ENCODE data around the gene HIF1A. TPM values are rescaled to one million over a fixed set of nuclear protein-coding genes. Genes with fewer than 3 reads are reported as not detected.

The HIF1A gene
- total RNA-seq, 4 donors from 2014 or later: 52.1 to 160 (median 71.1) TPM

DNA sequence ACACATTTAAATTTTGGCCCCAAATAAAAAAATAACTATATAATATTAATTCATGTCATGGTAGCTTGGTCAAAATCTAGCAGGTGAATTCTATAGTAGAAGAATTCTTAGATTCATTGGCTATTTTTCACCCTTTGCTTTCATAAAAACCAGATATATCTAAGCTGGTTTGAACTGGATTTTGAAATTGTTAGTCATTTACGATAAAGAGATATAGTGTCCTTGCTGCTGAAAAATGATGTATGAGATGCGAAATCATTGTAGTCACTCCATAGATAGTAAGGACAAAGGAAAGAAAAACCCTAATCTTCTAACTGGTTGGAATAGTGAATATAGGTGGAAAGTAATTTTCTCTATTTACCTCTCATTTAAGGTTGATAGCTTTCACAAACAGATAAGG is 12.2 kb upstream of the HIF1A start:
- no peaks in the 10 kb centered on the region for H3K4me1 ChIP-seq
- no peaks in the 10 kb centered on the region for H3K36me3 ChIP-seq
- no peaks in the 10 kb centered on the region for H3K27me3 ChIP-seq
- H3K4me3 ChIP-seq: no peak overlapping the region
- no peak for DNase-seq
- no peak overlapping the region for H3K27ac ChIP-seq
- TF ChIP-seq, protein P1, sequence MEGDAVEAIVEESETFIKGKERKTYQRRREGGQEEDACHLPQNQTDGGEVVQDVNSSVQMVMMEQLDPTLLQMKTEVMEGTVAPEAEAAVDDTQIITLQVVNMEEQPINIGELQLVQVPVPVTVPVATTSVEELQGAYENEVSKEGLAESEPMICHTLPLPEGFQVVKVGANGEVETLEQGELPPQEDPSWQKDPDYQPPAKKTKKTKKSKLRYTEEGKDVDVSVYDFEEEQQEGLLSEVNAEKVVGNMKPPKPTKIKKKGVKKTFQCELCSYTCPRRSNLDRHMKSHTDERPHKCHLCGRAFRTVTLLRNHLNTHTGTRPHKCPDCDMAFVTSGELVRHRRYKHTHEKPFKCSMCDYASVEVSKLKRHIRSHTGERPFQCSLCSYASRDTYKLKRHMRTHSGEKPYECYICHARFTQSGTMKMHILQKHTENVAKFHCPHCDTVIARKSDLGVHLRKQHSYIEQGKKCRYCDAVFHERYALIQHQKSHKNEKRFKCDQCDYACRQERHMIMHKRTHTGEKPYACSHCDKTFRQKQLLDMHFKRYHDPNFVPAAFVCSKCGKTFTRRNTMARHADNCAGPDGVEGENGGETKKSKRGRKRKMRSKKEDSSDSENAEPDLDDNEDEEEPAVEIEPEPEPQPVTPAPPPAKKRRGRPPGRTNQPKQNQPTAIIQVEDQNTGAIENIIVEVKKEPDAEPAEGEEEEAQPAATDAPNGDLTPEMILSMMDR (IDR thresholded peaks at IDR 0.05): no peak
- no peak for TF ChIP-seq POLR2A (IDR thresholded peaks at IDR 0.05)
- H3K9me3 ChIP-seq: no peaks in the 10 kb centered on the region

DNA sequence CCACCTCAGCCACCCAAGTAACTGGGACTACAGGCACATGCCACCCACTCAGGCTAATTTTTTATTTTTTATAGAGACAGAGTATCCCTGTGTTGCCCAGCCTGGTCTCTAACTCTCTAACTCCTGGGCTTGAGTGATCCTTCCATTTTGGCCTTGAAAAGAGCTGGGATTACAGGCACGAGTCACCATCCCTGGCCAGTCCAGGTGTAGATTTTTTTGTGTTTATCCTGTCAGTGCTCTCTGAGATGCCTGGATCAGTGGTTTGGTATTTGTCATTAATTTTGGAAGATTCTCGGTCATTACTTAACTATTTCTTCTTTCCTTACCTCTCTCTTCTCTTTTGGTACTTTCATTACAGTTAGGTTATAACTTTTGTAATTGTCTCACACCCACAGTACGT is 5.3 kb upstream of the HIF1A start:
- Histone ChIP-seq H3K4me1 (peaks cover 0 to 6% (median 0%) of the 10 kb centered on the region in 4 donors), H3K4me3 (no peak overlapping the region), H3K27ac (no peak overlapping the region), H3K36me3 (no peaks in the 10 kb centered on the region), H3K27me3 (no peaks in the 10 kb centered on the region), H3K9me3 (no peaks in the 10 kb centered on the region)
- DNase-seq: no peak
- TF ChIP-seq POLR2A (IDR thresholded peaks at IDR 0.05): no peak
- TF ChIP-seq, protein P1 (IDR thresholded peaks at IDR 0.05): no peak

DNA sequence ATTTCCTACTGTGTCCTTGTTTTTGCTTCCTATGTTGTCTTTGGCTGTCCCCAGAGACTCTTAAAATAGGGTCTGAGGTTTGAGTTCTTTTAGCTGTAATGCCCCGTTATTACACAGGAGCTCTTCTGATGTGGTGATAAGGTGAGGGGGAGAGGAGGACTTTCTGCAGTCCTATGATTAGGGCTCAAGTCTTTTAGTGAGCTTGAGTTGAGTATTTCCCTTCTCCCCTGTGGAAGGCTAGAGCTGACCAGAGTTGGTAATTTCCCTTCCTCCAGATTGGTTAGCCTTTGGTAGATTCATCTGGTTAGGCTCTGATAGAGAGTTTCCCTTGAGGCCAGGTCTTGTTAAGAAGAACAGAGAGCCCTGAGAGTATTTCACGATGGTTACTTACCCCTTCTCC is 4.3 kb upstream of the HIF1A start:
- Histone ChIP-seq H3K27me3 (no peaks in the 10 kb centered on the region), H3K9me3 (no peaks in the 10 kb centered on the region), H3K4me3 (no peak overlapping the region), H3K36me3 (no peaks in the 10 kb centered on the region), H3K4me1 (peaks cover 0 to 6% (median 0%) of the 10 kb centered on the region in 4 donors), H3K27ac (no peak overlapping the region)
- DNase-seq: no peak
- TF ChIP-seq, protein P1 (IDR thresholded peaks at IDR 0.05): no peak
- no peak for TF ChIP-seq POLR2A (IDR thresholded peaks at IDR 0.05)

DNA sequence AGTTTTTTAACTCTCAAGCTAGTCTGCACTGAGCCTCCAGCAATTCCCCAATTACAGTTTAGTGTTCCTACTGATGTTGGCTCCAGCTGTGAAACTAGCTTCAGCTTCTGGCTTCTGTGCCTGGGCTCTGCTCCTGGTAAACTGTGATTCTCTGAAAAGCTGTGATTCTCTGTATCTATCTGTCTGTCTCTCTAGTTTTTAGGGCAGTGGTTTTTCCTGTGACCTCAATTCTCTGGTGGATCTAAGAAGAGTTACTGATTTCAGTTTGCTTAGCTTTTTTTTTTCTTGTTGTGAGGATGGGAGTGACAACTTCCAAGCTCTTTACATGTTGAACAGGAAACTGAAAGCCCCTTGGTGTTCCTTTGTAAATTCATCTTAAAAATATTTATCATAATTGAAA is 3.8 kb upstream of the HIF1A start:
- H3K4me3 ChIP-seq: no peak overlapping the region
- H3K9me3 ChIP-seq: no peaks in the 10 kb centered on the region
- H3K36me3 ChIP-seq: no peaks in the 10 kb centered on the region
- no peak overlapping the region for H3K27ac ChIP-seq
- H3K27me3 ChIP-seq: no peaks in the 10 kb centered on the region
- TF ChIP-seq, protein P1 (IDR thresholded peaks at IDR 0.05): no peak
- no peak for TF ChIP-seq POLR2A (IDR thresholded peaks at IDR 0.05)
- H3K4me1 ChIP-seq: peaks cover 0 to 6% (median 0%) of the 10 kb centered on the region in 4 donors
- no peak for DNase-seq

DNA sequence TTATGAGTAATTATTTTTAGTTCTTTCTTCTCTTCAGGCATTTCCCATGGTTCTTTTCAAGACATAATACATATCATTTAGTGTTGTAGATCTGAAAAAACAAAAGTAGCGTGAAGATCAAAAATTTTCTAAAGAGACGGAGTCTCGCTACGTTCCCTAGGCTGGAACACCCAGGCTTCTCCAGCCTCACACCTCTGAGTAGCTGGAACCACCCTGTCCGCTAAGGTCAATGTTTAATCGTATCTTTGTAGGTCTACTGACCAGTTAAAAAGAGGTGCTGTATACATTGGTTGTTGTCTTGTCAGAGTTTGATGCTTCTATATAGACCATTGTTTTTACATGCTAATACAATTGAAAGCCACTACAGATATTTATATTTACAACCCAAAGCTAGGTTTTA is 1.3 kb upstream of the HIF1A start:
- Histone ChIP-seq H3K36me3 (no peaks in the 10 kb centered on the region), H3K4me1 (peaks cover 0 to 16% (median 3%) of the 10 kb centered on the region in 4 donors), H3K4me3 (no peak overlapping the region), H3K27me3 (no peaks in the 10 kb centered on the region), H3K27ac (no peak overlapping the region), H3K9me3 (no peaks in the 10 kb centered on the region)
- TF ChIP-seq, protein P1 (IDR thresholded peaks at IDR 0.05): no peak
- TF ChIP-seq POLR2A (IDR thresholded peaks at IDR 0.05): no peak
- no peak for DNase-seq

All from Peyer's patch (tissue), 4 donors.